Caco-2 (cell line): ENCODE data around the gene CRYBG2. TPM values are rescaled to one million over a fixed set of nuclear protein-coding genes. Genes with fewer than 3 reads are reported as not detected.

Source experiments
- BruUV-seq: library from RNA; stranded (reverse); fragments of 400-500 nt; replicated peaks from 2 replicates; lab custom pipeline; 2021; lab: Mats Ljungman, UMichigan
- CTCF ChIA-PET: fragments of 300-600 bp; sonication (Branson Sonifier 250); formaldehyde crosslinking; loops from one replicate; lab custom pipeline; 2022; ENCODE audit warnings: antibody characterized with exemption; lab: Charles Lee
- POLR2A ChIA-PET: fragments of 300-600 bp; sonication (Branson Sonifier 250); formaldehyde crosslinking; loops from one replicate; lab custom pipeline; 2022; ENCODE audit warnings: antibody characterized with exemption; lab: Charles Lee
- DNase-seq, 2 experiments: peaks; one replicate each; pipeline versions ENCODE4 v3.0.0 to v3.0.0-alpha.2; 2020 to 2022
- H3K27me3 ChIP-seq: replicated peaks from 2 replicates; pipeline ENCODE4 v1.6.0; 2011; ENCODE audit warnings: low read length; ENCODE audit not compliant: control insufficient read depth, insufficient read depth
- H3K36me3 ChIP-seq: 2 replicates; pipeline ENCODE4 v1.5.1; 2011; ENCODE audit warnings: low read length; ENCODE audit not compliant: control insufficient read depth, insufficient read depth
- H3K4me1 ChIP-seq: fragments of 250-450 bp; sonication (Bioruptor Pico); 2 replicates; pipeline ENCODE4 v1.5.1; 2020; ENCODE audit warnings: mild to moderate bottlenecking
- H3K4me3 ChIP-seq: 2 replicates; pipeline ENCODE4 v1.5.1; 2011; ENCODE audit warnings: low read depth, mild to moderate bottlenecking, control low read depth, low read length
- H3K9me3 ChIP-seq: fragments of 250-450 bp; sonication (Bioruptor Pico); 2 replicates; pipeline ENCODE4 v1.5.1; 2020; ENCODE audit warnings: mild to moderate bottlenecking, moderate library complexity
- H3K27ac Mint-ChIP-seq: one replicate; pipeline ENCODE4 v1.8.0; 2022; ENCODE audit warnings: mixed read lengths; ENCODE audit not compliant: unreplicated experiment
- H3K27me3 Mint-ChIP-seq: one replicate; pipeline ENCODE4 v1.8.0; 2022; ENCODE audit warnings: mixed read lengths; ENCODE audit not compliant: insufficient read depth, unreplicated experiment
- H3K36me3 Mint-ChIP-seq: one replicate; pipeline ENCODE4 v1.8.0; 2022; ENCODE audit warnings: mild to moderate bottlenecking, mixed read lengths; ENCODE audit not compliant: insufficient read depth, unreplicated experiment
- H3K4me1 Mint-ChIP-seq: one replicate; pipeline ENCODE4 v1.8.0; 2022; ENCODE audit warnings: low read depth, mixed read lengths; ENCODE audit not compliant: unreplicated experiment
- H3K4me3 Mint-ChIP-seq: one replicate; pipeline ENCODE4 v1.8.0; 2022; ENCODE audit warnings: mild to moderate bottlenecking, moderate library complexity, mixed read lengths; ENCODE audit not compliant: unreplicated experiment
- H3K9me3 Mint-ChIP-seq: one replicate; pipeline ENCODE4 v1.8.0; 2022; ENCODE audit warnings: mixed read lengths; ENCODE audit not compliant: unreplicated experiment
- CTCF ChIP-seq, 2 experiments: fragments of 200-600 bp in 1 of 2; IDR thresholded peaks; 1 replicate in 1 of 2; 2 replicates in 1 of 2; pipeline versions ENCODE4 v1.5.1 to v1.8.0; 2011 to 2022; ENCODE audit warnings: antibody characterized with exemption in 1 of 2, control low read depth in 1 of 2, inconsistent platforms in 1 of 2, low read depth in 1 of 2, low read length in 1 of 2, mild to moderate bottlenecking in 1 of 2, moderate library complexity in 1 of 2; ENCODE audit not compliant: insufficient read depth in 1 of 2, severe bottlenecking in 1 of 2, unreplicated experiment in 1 of 2
- intact Hi-C: fragments of 100-400 bp; cut with micrococcal nuclease; formaldehyde crosslinking; loops from one replicate; pipeline ENCODE4 v1.10.0; 2022; ENCODE audit not compliant: unreplicated experiment
- total RNA-seq: library from RNA; stranded (reverse); gene quantifications from 2 replicates; pipeline ENCODE4 v1.2.3, GENCODE V29; 2022

CRYBG2 gene
- total RNA-seq, 1 experiment from 2014 or later = 66.1 TPM

DNA sequence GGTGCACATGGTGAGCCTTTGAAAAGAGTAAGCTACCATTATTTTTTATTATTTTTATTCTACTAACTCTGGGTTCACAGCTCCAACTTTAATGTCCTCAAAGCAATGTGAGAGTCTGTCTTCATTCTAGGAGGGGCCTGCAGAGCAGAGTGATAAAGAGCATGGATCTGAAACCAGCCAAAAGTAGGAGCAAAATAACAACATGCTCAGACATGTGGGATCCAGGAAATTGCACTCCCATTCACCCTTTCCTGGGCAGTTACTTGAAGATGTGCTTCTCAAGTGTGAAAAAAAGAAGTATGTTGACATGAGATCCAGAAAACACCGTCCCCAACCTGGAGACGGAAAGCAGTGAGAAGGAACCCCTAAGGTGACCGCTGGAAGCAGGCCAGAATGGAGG lies 48.0 kb upstream of the CRYBG2 start:
- no peak overlapping the region for H3K4me3 Mint-ChIP-seq
- no peak for DNase-seq
- peaks cover 6% of the 10 kb centered on the region for H3K36me3 Mint-ChIP-seq
- no TSS peak for BruUV-seq
- ChIA-PET CTCF (no interaction called here), POLR2A (no interaction called here)
- no peaks in the 10 kb centered on the region for H3K27me3 Mint-ChIP-seq
- H3K27ac Mint-ChIP-seq = no peak overlapping the region
- no peaks in the 10 kb centered on the region for H3K27me3 ChIP-seq
- intact Hi-C loops = no loop called here
- no peaks in the 10 kb centered on the region for H3K9me3 ChIP-seq
- no peaks in the 10 kb centered on the region for H3K4me1 ChIP-seq
- no peak overlapping the region for H3K4me3 ChIP-seq
- H3K36me3 ChIP-seq = no peaks in the 10 kb centered on the region
- H3K9me3 Mint-ChIP-seq = no peaks in the 10 kb centered on the region
- no peak for TF ChIP-seq CTCF (IDR thresholded peaks at IDR 0.05; ENCODE audit: insufficient read depth in 1 of 2, low read depth in 1 of 2, low read length in 1 of 2, severe bottlenecking in 1 of 2, unreplicated experiment in 1 of 2)
- no peaks in the 10 kb centered on the region for H3K4me1 Mint-ChIP-seq

DNA sequence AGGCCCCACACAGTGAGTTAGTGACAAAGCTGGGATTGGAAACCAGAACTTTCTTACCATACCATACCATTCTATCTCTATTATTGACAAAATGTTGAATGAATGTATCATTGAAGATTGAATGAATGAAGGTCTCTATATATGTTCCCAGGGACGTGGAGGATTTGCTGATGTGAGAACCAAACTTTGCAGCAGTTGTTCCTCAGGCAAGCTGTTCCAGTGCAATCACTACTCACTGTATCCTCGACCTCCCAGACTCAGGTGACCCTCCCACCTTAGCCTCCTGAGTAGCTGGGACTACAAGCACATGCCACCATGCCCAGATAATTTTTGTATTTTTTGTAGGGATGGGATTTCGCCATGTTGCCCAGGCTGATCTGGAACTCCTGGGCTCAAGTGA lies 45.1 kb upstream of the CRYBG2 start:
- Mint-ChIP-seq H3K27me3 (no peaks in the 10 kb centered on the region), H3K9me3 (no peaks in the 10 kb centered on the region), H3K4me3 (no peak overlapping the region), H3K27ac (no peak overlapping the region), H3K36me3 (peaks cover 6% of the 10 kb centered on the region), H3K4me1 (no peaks in the 10 kb centered on the region)
- Histone ChIP-seq H3K4me3 (no peak overlapping the region), H3K27me3 (no peaks in the 10 kb centered on the region), H3K4me1 (no peaks in the 10 kb centered on the region), H3K36me3 (no peaks in the 10 kb centered on the region), H3K9me3 (no peaks in the 10 kb centered on the region)
- CTCF ChIA-PET = interaction anchor here (0.7 kb wide), 1 partner anchor 929 kb away, joined by 4 read pairs; no protein-coding TSS in a partner anchor
- intact Hi-C loops = no loop called here
- POLR2A ChIA-PET = no interaction called here
- no peak for DNase-seq
- no TSS peak for BruUV-seq
- TF ChIP-seq CTCF (IDR thresholded peaks at IDR 0.05; ENCODE audit: insufficient read depth in 1 of 2, low read depth in 1 of 2, low read length in 1 of 2, severe bottlenecking in 1 of 2, unreplicated experiment in 1 of 2) = no peak

DNA sequence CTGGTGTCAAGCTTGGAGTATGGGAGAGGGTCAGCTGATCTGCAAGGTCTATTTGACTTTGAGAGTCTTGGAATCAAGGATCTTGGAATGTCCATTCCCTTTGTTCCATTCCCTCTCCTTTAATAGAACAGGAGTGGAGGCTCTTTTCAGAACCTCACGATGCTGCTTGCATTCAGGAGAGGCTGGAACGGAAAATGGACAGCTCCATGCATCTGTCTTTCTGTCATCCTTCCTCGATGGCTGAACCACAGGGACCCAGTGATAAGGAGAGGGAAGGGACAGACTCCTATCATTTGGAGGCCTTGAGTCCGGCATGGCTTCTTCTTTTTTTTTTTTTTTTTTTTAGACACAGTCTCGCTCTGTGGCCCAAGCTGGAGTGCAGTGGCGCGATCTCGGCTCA lies 41.8 kb upstream of the CRYBG2 start:
- no peaks in the 10 kb centered on the region for H3K9me3 Mint-ChIP-seq
- no TSS peak for BruUV-seq
- Histone ChIP-seq H3K4me1 (no peaks in the 10 kb centered on the region), H3K4me3 (no peak overlapping the region), H3K36me3 (no peaks in the 10 kb centered on the region), H3K27me3 (no peaks in the 10 kb centered on the region), H3K9me3 (no peaks in the 10 kb centered on the region)
- no peak overlapping the region for H3K4me3 Mint-ChIP-seq
- no peaks in the 10 kb centered on the region for H3K27me3 Mint-ChIP-seq
- H3K4me1 Mint-ChIP-seq = peaks cover 7% of the 10 kb centered on the region
- DNase-seq = no peak
- H3K27ac Mint-ChIP-seq = no peak overlapping the region
- peaks cover 11% of the 10 kb centered on the region for H3K36me3 Mint-ChIP-seq
- intact Hi-C loops = no loop called here
- ChIA-PET CTCF (interaction anchor here (0.5 to 1.0 kb wide), 3 partner anchors 10 to 36 kb away, joined by 3 to 9 read pairs (median 4); no protein-coding TSS in a partner anchor), POLR2A (no interaction called here)
- TF ChIP-seq CTCF (IDR thresholded peaks at IDR 0.05; ENCODE audit: insufficient read depth in 1 of 2, low read depth in 1 of 2, low read length in 1 of 2, severe bottlenecking in 1 of 2, unreplicated experiment in 1 of 2) = no peak
